Right renal cortex interstitium (tissue), 3 donors: ENCODE results near the gene GMDS. TPM values are rescaled to one million over a fixed set of nuclear protein-coding genes. Genes with fewer than 3 reads are reported as not detected.

Experiments
- DNase-seq, 3 donors: peaks; one replicate each; pipeline ENCODE4 v3.0.0-alpha.2; 2013; ENCODE audit warnings: low read depth in 3 of 3, low spot score in 2 of 3
- polyA plus RNA-seq, 3 donors: library from polyadenylated mRNA; unstranded; fragments of 120-200 nt; gene quantifications; one replicate each; pipeline ENCODE4 v1.2.1, GENCODE V29; 2013; ENCODE audit not compliant: insufficient read length in 3 of 3

GMDS gene
- polyA plus RNA-seq, 3 donors = 70.8 to 90.1 (median 74.0) TPM

- no peak for DNase-seq
Measured at GRCh38 chr6:2242311-2242710, 3.1 kb downstream of the GMDS start.

GRCh38 chr6:2240961-2241360 is 4.4 kb downstream of the GMDS start:
- no peak for DNase-seq

GRCh38 chr6:2237001-2237400 is 8.4 kb downstream of the GMDS start:
- DNase-seq = no peak

GRCh38 chr6:2235777-2236495 is 9.5 kb downstream of the GMDS start:
- DNase-seq = no peak

- DNase-seq = no peak
Measured at GRCh38 chr6:2232445-2232844, 13.0 kb downstream of the GMDS start.

GRCh38 chr6:2231438-2231837 is 14.0 kb downstream of the GMDS start:
- DNase-seq = no peak

- DNase-seq = no peak
Measured at GRCh38 chr6:2230659-2231277, 14.6 kb downstream of the GMDS start.

GRCh38 chr6:2229742-2230141 is 15.7 kb downstream of the GMDS start:
- no peak for DNase-seq

- no peak for DNase-seq
Measured at GRCh38 chr6:2229039-2229438, 16.4 kb downstream of the GMDS start.

- DNase-seq = no peak
Measured at GRCh38 chr6:2228392-2228791, 17.0 kb downstream of the GMDS start.

GRCh38 chr6:2226775-2227174 is 18.6 kb downstream of the GMDS start:
- DNase-seq = no peak

- no peak for DNase-seq
Measured at GRCh38 chr6:2225422-2226392, 19.7 kb downstream of the GMDS start.

- DNase-seq = no peak
Measured at GRCh38 chr6:2224847-2225382, 20.5 kb downstream of the GMDS start.

GRCh38 chr6:2222275-2222842 is 23.0 kb downstream of the GMDS start:
- no peak for DNase-seq

GRCh38 chr6:2221726-2222274 is 23.6 kb downstream of the GMDS start:
- no peak for DNase-seq

- DNase-seq = no peak
Measured at GRCh38 chr6:2220154-2220553, 25.3 kb downstream of the GMDS start.

- no peak for DNase-seq
Measured at GRCh38 chr6:2218866-2219265, 26.5 kb downstream of the GMDS start.

GRCh38 chr6:2216794-2217383 is 28.5 kb downstream of the GMDS start:
- no peak for DNase-seq

- no peak for DNase-seq
Measured at GRCh38 chr6:2215342-2215741, 30.1 kb downstream of the GMDS start.

GRCh38 chr6:2213086-2213485 is 32.3 kb downstream of the GMDS start:
- peak in 1 of 3 donors; percentile 24 for DNase-seq
